Calu3 (cell line): ENCODE measurements around the gene ARHGEF26. TPM values are rescaled to one million over a fixed set of nuclear protein-coding genes. Genes with fewer than 3 reads are reported as not detected.

Experiments used
- BruUV-seq: library from RNA; stranded (reverse); fragments of 400-500 nt; replicated peaks from 2 replicates; lab custom pipeline; 2021; lab: Mats Ljungman, UMichigan
- CTCF ChIA-PET: fragments of 300-600 bp; sonication (Branson Sonifier 250); formaldehyde crosslinking; loops from one replicate; lab custom pipeline; 2022; ENCODE audit warnings: antibody characterized with exemption; lab: Charles Lee
- DNase-seq: peaks from one replicate; pipeline ENCODE4 v3.0.0; 2022
- H3K27ac Mint-ChIP-seq: one replicate; pipeline ENCODE4 v1.8.0; 2022; ENCODE audit warnings: mixed read lengths; ENCODE audit not compliant: unreplicated experiment
- H3K27me3 Mint-ChIP-seq: one replicate; pipeline ENCODE4 v1.8.0; 2022; ENCODE audit warnings: mixed read lengths; ENCODE audit not compliant: unreplicated experiment
- H3K36me3 Mint-ChIP-seq: one replicate; pipeline ENCODE4 v1.8.0; 2022; ENCODE audit warnings: mild to moderate bottlenecking, moderate library complexity, mixed read lengths; ENCODE audit not compliant: insufficient read depth, unreplicated experiment
- H3K4me1 Mint-ChIP-seq: one replicate; pipeline ENCODE4 v1.8.0; 2022; ENCODE audit warnings: mild to moderate bottlenecking, low read depth, mixed read lengths; ENCODE audit not compliant: unreplicated experiment
- H3K4me3 Mint-ChIP-seq: one replicate; pipeline ENCODE4 v1.8.0; 2022; ENCODE audit warnings: mild to moderate bottlenecking, low read depth, moderate library complexity, mixed read lengths; ENCODE audit not compliant: unreplicated experiment
- H3K9me3 Mint-ChIP-seq: one replicate; pipeline ENCODE4 v1.8.0; 2022; ENCODE audit warnings: low read depth, mixed read lengths; ENCODE audit not compliant: unreplicated experiment
- CTCF ChIP-seq: fragments of 200-600 bp; IDR thresholded peaks from one replicate; pipeline ENCODE4 v1.8.0; 2022; ENCODE audit warnings: antibody characterized with exemption; ENCODE audit not compliant: unreplicated experiment
- intact Hi-C: fragments of 100-400 bp; cut with micrococcal nuclease; formaldehyde crosslinking; loops from one replicate; pipeline ENCODE4 v1.10.0; 2022; ENCODE audit not compliant: unreplicated experiment
- total RNA-seq: library from RNA; stranded (reverse); gene quantifications from 2 replicates; pipeline ENCODE4 v1.2.3, GENCODE V29; 2022

The ARHGEF26 gene
- total RNA-seq, 1 experiment from 2014 or later = 21.4 TPM

DNA sequence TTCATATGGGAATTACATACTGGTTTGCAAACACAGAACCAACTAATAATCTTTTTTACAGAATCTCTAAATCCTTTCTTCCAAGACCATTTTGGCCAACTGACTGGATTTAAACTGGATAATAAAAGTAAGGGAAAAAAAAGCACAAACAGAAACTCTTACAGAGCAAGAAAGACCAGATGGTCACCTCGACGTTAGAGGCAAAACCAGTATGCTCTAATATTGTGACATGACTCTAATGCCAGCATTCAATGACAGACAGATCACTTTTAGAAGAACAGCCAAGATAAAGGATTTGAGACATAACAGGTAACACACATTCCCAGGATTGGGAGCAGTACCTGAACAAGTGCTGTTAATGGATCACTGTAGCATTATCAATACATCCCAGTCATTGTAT lies 152.2 kb downstream of the ARHGEF26 start:
- Mint-ChIP-seq H3K4me3 (no peak overlapping the region), H3K27me3 (no peaks in the 10 kb centered on the region), H3K9me3 (no peaks in the 10 kb centered on the region), H3K36me3 (peaks cover 49% of the 10 kb centered on the region), H3K27ac (no peak overlapping the region), H3K4me1 (no peaks in the 10 kb centered on the region)
- intact Hi-C loops = no loop called here
- CTCF ChIA-PET = no interaction called here
- no TSS peak for BruUV-seq
- TF ChIP-seq CTCF = no peak
- no peak for DNase-seq

DNA sequence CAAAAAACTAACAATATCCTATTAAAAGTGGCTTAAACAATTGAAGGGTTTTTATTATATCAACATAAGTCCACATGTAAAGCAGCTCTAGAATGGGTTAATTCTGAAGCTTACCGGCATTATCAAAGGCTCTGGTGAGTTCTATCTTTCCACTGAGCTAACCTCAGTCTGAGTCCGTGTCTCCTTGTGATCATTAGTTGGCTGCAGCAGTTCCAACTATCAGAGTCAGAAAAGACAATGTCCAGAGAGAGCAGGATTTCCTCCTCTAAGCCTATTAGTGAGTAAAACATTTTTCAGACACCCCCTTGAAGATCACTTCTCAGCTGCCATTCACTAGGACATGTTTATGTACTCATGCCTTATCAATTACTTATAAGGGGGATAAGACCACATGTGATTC lies 153.2 kb downstream of the ARHGEF26 start:
- no peak for TF ChIP-seq CTCF
- Mint-ChIP-seq H3K4me3 (no peak overlapping the region), H3K36me3 (peaks cover 46% of the 10 kb centered on the region), H3K4me1 (no peaks in the 10 kb centered on the region), H3K9me3 (no peaks in the 10 kb centered on the region), H3K27me3 (no peaks in the 10 kb centered on the region), H3K27ac (no peak overlapping the region)
- CTCF ChIA-PET = no interaction called here
- no peak for DNase-seq
- intact Hi-C loops = no loop called here
- no TSS peak for BruUV-seq

DNA sequence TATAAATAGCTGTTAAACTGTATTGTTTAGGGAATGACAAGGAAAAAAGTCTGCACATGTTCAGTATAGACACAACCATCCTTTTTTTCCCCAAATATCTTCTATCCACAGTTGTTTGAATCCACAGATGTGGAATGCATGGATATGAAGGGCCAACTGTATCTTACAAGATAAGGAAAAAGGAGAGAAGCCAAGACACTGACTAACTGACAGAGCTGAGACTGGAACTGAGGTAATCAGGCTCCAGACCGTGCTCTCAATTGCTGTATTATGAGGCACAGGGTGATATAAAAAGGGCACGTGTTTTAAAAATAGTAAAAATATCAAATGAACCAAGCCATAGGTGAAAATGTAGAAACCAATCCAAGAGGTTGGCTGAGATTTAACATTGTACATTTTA lies 154.1 kb downstream of the ARHGEF26 start:
- Mint-ChIP-seq H3K4me1 (no peaks in the 10 kb centered on the region), H3K4me3 (no peak overlapping the region), H3K27ac (no peak overlapping the region), H3K36me3 (peaks cover 50% of the 10 kb centered on the region), H3K27me3 (no peaks in the 10 kb centered on the region), H3K9me3 (no peaks in the 10 kb centered on the region)
- intact Hi-C loops = no loop called here
- no TSS peak for BruUV-seq
- no peak for DNase-seq
- CTCF ChIA-PET = no interaction called here
- TF ChIP-seq CTCF = no peak

GRCh38 chr3:154275965-154276364 lies 154.8 kb downstream of the ARHGEF26 start:
- no TSS peak for BruUV-seq
- H3K36me3 Mint-ChIP-seq = peaks cover 51% of the 10 kb centered on the region
- no peak overlapping the region for H3K27ac Mint-ChIP-seq
- intact Hi-C loops = no loop called here
- H3K4me3 Mint-ChIP-seq = no peak overlapping the region
- TF ChIP-seq CTCF = no peak
- no peaks in the 10 kb centered on the region for H3K27me3 Mint-ChIP-seq
- no peak for DNase-seq
- no peaks in the 10 kb centered on the region for H3K4me1 Mint-ChIP-seq
- no peaks in the 10 kb centered on the region for H3K9me3 Mint-ChIP-seq
- CTCF ChIA-PET = no interaction called here
